Measurements from ENCODE around the gene AMDHD1.

Gene AMDHD1

GRCh38 chr12:95989504-95990123 is 46.5 kb downstream of the AMDHD1 start:
- DNase-seq (ENCODE audit: low read depth in 1 of 2, low spot score in 1 of 2) = no peak
- no peak for TF ChIP-seq JUND (IDR thresholded peaks at IDR 0.05; ENCODE audit: low read depth)
- in situ Hi-C loops (cut with HindIII; ENCODE audit: low pct_unique_long_range_greater_than_20kb, low sequenced_read_pairs) = no loop called here

GRCh38 chr12:95990136-95990535 is 47.0 kb downstream of the AMDHD1 start:
- no peak for TF ChIP-seq JUND (IDR thresholded peaks at IDR 0.05; ENCODE audit: low read depth)
- in situ Hi-C loops (cut with HindIII; ENCODE audit: low pct_unique_long_range_greater_than_20kb, low sequenced_read_pairs) = no loop called here
- no peak for DNase-seq (ENCODE audit: low read depth in 1 of 2, low spot score in 1 of 2)

- TF ChIP-seq JUND (IDR thresholded peaks at IDR 0.05; ENCODE audit: low read depth) = no peak
- in situ Hi-C loops (cut with HindIII; ENCODE audit: low pct_unique_long_range_greater_than_20kb, low sequenced_read_pairs) = no loop called here
- DNase-seq (ENCODE audit: low read depth in 1 of 2, low spot score in 1 of 2) = no peak
Observed at GRCh38 chr12:95993907-95994306, 50.8 kb downstream of the AMDHD1 start.

- no peak for DNase-seq (ENCODE audit: low read depth in 1 of 2, low spot score in 1 of 2)
- no peak for TF ChIP-seq JUND (IDR thresholded peaks at IDR 0.05; ENCODE audit: low read depth)
- in situ Hi-C loops (cut with HindIII; ENCODE audit: low pct_unique_long_range_greater_than_20kb, low sequenced_read_pairs) = no loop called here
Observed at GRCh38 chr12:95994476-95994875, 51.3 kb downstream of the AMDHD1 start.

GRCh38 chr12:95995238-95996031 is 52.3 kb downstream of the AMDHD1 start:
- DNase-seq (ENCODE audit: low read depth in 1 of 2, low spot score in 1 of 2) = no peak
- in situ Hi-C loops (cut with HindIII; ENCODE audit: low pct_unique_long_range_greater_than_20kb, low sequenced_read_pairs) = no loop called here
- TF ChIP-seq JUND (IDR thresholded peaks at IDR 0.05; ENCODE audit: low read depth) = no peak

- peak in 1 of 2 experiments; percentile 68 for DNase-seq (ENCODE audit: low read depth in 1 of 2, low spot score in 1 of 2)
- in situ Hi-C loops (cut with HindIII; ENCODE audit: low pct_unique_long_range_greater_than_20kb, low sequenced_read_pairs) = no loop called here
- TF ChIP-seq JUND (IDR thresholded peaks at IDR 0.05; ENCODE audit: low read depth) = no peak
Observed at GRCh38 chr12:95996034-95996658, 53.0 kb downstream of the AMDHD1 start, which contains the start of gene HAL. Gene HAL, minus strand, starts transcription at chr12:95996344. Its CDS starts 434 bp downstream, at chr12:95995910.

- TF ChIP-seq JUND (IDR thresholded peaks at IDR 0.05; ENCODE audit: low read depth) = no peak
- no peak for DNase-seq (ENCODE audit: low read depth in 1 of 2, low spot score in 1 of 2)
- in situ Hi-C loops (cut with HindIII; ENCODE audit: low pct_unique_long_range_greater_than_20kb, low sequenced_read_pairs) = no loop called here
Observed at GRCh38 chr12:95997276-95997675, 54.1 kb downstream of the AMDHD1 start.

GRCh38 chr12:95997911-95998510 is 54.9 kb downstream of the AMDHD1 start:
- no peak for DNase-seq (ENCODE audit: low read depth in 1 of 2, low spot score in 1 of 2)
- in situ Hi-C loops (cut with HindIII; ENCODE audit: low pct_unique_long_range_greater_than_20kb, low sequenced_read_pairs) = no loop called here
- TF ChIP-seq JUND (IDR thresholded peaks at IDR 0.05; ENCODE audit: low read depth) = no peak

- in situ Hi-C loops (cut with HindIII; ENCODE audit: low pct_unique_long_range_greater_than_20kb, low sequenced_read_pairs) = no loop called here
- peak; percentile 67 to 81 for DNase-seq (ENCODE audit: low read depth in 1 of 2, low spot score in 1 of 2)
- no peak for TF ChIP-seq JUND (IDR thresholded peaks at IDR 0.05; ENCODE audit: low read depth)
Observed at GRCh38 chr12:95998611-95999286, 55.6 kb downstream of the AMDHD1 start.

- in situ Hi-C loops (cut with HindIII; ENCODE audit: low pct_unique_long_range_greater_than_20kb, low sequenced_read_pairs) = no loop called here
- no peak for TF ChIP-seq JUND (IDR thresholded peaks at IDR 0.05; ENCODE audit: low read depth)
- no peak for DNase-seq (ENCODE audit: low read depth in 1 of 2, low spot score in 1 of 2)
Observed at GRCh38 chr12:95999484-95999883, 56.4 kb downstream of the AMDHD1 start.

- in situ Hi-C loops (cut with HindIII; ENCODE audit: low pct_unique_long_range_greater_than_20kb, low sequenced_read_pairs) = no loop called here
- no peak for TF ChIP-seq JUND (IDR thresholded peaks at IDR 0.05; ENCODE audit: low read depth)
- no peak for DNase-seq (ENCODE audit: low read depth in 1 of 2, low spot score in 1 of 2)
Observed at GRCh38 chr12:96000858-96001257, 57.7 kb downstream of the AMDHD1 start.

- no peak for DNase-seq (ENCODE audit: low read depth in 1 of 2, low spot score in 1 of 2)
- no peak for TF ChIP-seq JUND (IDR thresholded peaks at IDR 0.05; ENCODE audit: low read depth)
- in situ Hi-C loops (cut with HindIII; ENCODE audit: low pct_unique_long_range_greater_than_20kb, low sequenced_read_pairs) = no loop called here
Observed at GRCh38 chr12:96006727-96007126, 63.6 kb downstream of the AMDHD1 start.
